ENCODE data around the gene SMARCD2.
A peak's percentile ranks its signal among the peaks of the same experiment; 100 is the strongest.
"Not testable (repeated sequence)": the region's sequence is repeated elsewhere in the genome, so short reads cannot be mapped to it uniquely, and the experiment has no call there.

SMARCD2 gene

DNA sequence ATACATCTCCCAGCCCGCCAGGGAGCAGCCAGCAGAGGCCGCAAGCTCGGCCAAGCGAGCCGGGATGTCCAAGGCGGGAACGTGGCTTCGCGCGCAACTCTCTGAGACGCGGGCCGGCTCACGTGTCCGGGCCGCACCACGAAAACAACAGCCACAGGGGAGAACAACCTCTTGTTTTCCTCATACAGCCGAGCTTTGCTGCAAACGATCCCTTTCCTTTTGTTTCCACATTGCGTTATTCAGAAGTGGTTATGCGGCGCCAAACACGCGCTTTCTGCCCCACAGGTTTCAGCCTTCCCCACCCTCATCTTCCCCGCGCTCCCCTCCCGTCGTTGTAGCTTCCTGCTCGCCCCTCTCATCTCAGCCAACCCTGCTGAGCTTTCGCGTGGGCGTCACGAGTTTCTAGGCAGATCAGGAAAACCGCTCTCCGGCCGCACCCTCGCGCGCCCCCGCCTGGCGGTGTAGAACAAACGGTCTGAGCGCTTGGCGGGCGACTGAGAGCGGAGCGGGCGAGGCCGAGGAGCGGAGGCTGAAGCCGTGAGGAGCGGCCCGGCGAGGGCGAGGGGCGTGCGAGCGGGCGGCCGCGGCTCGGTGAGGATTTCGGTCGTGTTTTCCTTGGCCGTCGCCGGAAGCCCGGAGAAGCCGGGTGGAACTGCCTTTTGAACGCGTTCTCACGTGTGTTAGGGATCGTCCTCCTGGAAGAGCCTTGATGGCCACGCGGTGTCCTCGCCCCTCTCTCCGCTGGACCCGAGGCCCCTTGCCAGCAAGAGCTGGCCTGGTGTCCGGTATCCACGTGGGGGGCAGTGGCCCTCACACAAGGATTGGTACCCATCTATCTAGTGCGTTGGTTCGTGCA is 6.6 kb upstream of the SMARCD2 start:
- no peak for DNase-seq

- DNase-seq = no peak
Measured at GRCh38 chr17:63847525-63848249, 5.2 kb upstream of the SMARCD2 start.

DNA sequence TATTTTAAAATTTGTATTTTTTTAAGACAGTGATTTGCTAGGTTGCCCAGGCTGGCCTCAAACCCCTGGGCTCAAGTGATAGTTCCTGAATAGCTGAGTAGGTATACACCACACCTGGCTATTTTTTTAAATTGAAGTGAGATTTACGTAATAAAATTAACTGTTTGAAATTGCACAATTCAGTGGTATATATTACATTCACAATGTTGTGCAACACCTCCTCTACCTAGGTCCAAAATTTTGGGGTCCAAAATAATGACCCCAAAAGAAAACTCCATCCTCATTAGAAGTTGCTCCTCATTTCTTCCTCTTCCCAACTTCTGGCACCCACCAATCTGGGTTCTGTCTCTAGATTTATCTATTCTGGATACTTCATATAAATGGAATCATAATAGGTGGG is 3.0 kb upstream of the SMARCD2 start:
- DNase-seq = no peak

DNA sequence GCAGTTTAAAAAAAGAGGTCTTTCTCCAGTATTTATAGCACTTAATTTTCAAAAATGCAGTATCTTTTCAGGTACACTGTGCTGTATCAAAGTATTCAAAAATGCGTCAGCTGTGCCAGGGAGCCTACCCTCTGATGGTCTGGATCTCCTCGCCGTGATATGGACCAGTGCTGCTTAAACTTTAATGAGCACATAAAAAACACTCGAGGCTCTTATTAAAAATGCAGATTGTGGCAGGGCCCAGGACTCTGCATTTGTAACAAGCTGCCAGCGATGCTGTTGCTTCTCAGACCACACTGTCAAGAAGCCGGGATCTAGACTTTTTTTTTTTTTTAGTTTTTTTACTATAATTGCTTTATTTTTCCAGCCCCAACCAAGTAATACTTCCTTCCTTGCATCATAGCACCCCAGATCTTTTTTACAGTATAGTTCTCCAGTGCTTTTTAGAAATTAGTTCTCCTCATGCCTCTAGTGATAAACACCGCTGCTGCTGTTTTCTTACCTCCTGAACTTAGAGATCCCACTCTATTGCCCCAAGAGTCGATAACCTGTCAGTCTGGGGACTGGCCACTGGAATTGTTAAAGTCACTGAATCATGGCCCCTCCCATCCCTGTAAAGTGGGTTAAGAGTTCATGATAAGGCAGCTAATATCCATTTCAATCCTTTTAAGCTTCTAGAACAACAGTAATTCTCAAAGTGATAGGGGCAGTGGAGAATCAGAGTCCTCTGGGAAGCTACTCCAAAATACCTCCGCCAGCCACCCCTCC is 1.6 kb upstream of the SMARCD2 start:
- DNase-seq = no peak

- DNase-seq = not testable (repeated sequence)
Measured at GRCh38 chr17:63843387-63843888, 953 bp upstream of the SMARCD2 start.

DNA sequence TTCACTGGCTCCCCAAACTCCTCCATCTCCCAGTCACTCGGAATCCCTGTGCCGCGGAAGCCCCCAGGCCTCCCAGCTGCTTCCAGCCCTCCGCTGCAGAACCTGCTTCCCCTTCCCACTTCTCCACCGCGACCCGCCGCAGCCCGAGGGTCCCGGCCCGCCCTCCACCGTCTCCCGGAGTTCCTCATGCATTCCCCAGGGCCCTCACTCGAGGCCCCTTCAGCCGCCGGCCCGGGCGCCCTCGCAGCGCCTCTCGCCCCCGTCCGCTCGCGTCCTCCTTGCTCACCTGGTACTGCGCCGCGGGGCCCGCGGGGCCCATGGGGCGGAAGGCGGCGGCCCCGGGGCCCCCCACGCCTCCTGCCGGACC is 329 bp downstream of the SMARCD2 start:
- no peak for DNase-seq

- DNase-seq = no peak
Measured at GRCh38 chr17:63841350-63842172, 924 bp downstream of the SMARCD2 start.

DNA sequence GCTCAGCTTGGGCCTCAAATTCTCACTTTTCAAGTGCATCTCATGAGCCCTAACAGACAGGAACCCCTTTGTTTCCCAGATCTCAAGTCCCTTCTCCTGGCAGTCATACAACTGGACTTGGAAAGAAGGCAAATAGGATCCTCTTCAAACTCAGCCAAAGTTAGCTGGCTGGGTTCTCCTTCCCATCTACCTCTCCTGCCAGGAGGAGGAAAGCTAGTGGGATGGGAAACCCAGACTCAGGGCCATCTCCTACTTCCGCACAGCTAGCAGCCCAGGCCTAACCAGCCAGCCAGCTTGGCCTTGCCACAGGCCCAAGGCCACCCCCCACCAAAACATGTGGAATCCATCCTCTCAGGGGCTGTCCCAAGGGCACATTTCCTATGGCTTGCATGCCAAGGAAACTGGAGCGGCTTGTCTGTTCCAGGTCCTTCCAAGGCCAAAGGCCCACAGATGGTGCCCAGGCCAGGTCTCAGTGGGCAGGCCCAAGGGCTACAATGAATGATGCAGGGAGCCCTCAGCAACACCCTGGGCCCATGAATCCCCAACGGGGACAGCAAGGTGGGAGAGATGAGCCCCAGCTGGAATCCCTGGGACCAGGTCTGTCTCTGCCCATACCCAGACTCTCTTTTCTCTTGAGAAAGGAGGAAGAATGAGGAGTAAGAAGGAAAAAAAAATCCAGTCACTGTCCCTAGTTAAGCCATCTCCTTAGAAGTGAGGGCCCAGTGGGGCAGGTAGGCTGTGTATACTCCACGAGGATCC is 1.7 kb downstream of the SMARCD2 start:
- DNase-seq = peak; percentile 58

DNA sequence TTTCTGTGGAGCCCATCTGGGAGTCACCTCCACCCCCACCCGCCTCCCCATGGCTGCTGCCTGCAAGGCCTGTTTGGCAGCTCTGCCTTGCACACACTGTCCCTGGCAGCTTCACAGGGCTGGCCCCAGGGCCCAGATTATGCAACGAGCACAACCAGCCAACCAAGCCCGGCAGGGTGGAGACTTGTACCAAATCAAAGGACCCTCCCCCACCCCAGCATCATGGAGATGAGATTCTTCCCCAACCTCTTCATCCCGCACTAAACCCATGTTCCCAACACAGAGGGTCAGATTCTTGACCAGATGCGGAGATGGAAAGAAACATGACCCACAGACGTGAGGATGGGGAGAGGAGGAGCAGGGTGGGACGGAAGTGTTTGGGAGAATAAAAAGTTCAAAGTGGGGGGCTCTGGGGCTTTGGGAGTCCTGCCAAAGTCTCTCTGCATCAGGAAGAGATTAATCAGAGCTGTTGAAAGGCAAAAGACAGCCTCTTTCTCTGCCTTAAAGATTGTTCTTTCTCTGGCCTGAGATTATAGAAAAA is 3.8 kb downstream of the SMARCD2 start:
- DNase-seq = peak; percentile 69

GRCh38 chr17:63837962-63838600 is 4.4 kb downstream of the SMARCD2 start:
- no peak for DNase-seq

GRCh38 chr17:63837480-63837879 is 5.0 kb downstream of the SMARCD2 start:
- DNase-seq = no peak

GRCh38 chr17:63836811-63837210 is 5.7 kb downstream of the SMARCD2 start:
- no peak for DNase-seq

- DNase-seq = no peak
Measured at GRCh38 chr17:63835167-63835720, 7.2 kb downstream of the SMARCD2 start.

DNA sequence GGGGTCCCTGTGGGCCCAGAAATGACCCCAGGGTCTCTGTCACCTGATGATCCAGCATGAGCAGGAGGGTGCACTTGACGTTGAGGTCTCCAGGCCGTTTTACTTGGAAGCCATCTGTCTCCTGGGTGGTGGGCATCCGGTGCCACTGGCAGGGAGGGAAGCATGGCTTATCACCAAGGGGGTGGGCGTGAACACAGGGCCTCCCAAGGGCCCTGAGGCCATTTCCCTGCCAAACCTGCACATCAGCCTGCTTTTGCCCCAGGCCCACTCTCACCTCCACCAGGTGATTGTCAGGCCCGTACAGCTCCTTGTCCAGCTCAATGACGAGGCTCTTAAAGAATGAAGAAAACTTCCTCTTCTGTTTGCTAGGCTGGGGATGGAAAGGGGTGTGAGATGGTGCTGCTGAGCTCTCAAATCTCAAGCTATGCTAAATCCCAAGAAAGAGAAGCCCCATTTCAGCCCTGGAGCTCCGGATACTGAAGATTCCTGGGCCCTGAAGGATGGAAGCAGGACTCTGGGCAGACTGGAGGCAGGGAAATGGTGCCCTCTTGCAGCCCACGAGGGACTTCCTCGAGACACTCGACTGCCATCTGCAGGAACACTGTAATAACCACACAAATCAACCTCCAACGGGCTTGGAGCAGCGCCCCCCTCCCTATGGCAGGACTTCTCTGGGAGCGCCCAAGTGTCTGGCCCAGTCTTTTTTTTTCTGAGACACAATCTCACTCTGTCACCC is 7.9 kb downstream of the SMARCD2 start:
- peak; percentile 32 for DNase-seq

DNA sequence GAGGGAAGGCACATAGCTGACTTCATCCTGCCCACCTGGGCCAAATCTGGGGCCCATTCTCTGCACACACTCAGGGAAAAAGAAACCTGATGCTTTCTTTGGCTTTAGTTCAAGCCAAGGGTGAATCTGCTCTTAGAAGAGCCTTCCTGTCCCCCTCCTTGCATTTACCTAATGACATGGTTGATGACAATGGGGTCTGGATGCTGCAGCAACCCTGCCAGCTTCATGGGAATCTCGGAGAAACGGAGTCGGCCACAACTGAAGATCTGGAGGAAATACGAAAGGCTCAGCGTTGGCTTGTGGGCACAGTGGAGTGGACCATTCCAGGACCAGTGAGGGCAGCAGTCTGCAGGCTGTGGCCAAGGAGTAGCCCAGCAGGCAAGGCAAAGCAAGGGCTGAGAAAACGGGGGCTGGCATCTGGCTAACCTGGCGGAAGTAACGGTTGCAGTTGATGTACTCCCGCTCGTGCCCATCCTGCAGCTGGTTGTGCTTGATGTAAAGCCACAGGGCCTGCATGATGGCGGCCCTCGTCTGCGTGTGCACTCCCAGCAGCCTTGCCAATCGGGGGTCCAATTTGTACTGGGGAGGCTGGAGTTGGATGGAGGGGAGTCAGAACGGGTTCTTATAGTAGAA is 8.6 kb downstream of the SMARCD2 start:
- DNase-seq = no peak

DNA sequence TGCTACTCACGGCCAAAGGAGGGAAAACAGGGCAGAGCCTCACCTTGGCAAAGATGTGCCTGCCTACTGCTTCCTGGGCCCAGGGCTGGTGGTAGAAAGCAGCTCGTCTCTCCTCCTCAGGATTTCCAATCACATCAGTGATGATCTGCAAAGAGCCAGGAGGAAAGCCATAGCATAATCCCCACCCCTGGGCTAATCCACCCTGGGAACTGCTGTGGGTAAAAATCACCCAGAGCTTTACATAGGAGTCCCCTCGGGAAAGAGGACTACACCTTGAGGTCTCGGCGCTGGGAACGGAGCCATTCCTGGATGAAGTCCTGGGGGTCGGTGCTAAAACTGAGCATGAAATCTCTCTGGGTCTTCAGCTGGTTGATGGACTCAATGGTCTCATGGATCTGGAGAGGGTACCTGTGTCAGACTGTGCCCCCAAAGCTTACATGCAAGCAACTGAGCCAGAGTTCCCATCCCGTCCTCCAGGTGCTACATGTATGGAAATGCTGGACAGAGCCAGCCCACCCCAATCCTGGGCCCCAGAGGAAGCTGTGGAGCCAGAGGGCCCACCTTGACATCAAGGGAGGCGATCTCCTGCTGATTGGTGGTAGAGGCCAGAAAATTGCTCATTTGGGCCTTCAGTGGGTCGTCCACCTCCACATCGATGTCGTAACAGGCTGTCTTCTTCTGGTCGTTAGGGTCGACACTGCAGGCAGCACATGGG is 9.3 kb downstream of the SMARCD2 start:
- DNase-seq = no peak

DNA sequence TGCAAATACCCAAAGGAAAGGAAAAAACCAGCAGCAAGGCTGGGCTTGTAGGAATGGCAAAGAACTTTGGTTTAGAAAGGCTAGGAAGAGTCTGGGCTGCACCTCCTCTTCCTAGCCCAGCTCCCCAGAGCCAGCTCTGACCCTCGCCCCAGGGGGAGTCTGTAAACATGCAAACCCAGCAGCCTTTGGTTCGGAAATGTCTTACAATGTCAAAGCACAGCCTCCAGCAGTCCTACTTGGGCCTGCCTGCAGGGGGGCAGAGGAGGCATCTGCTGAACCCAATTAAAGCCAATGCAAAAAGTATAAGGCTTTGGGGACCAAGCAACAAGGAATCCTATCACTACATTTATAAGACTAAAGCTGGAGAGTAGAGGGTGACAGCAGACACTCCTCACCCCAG is 10.0 kb downstream of the SMARCD2 start:
- no peak for DNase-seq

- no peak for DNase-seq
Measured at GRCh38 chr17:63832014-63832413, 10.5 kb downstream of the SMARCD2 start.

DNA sequence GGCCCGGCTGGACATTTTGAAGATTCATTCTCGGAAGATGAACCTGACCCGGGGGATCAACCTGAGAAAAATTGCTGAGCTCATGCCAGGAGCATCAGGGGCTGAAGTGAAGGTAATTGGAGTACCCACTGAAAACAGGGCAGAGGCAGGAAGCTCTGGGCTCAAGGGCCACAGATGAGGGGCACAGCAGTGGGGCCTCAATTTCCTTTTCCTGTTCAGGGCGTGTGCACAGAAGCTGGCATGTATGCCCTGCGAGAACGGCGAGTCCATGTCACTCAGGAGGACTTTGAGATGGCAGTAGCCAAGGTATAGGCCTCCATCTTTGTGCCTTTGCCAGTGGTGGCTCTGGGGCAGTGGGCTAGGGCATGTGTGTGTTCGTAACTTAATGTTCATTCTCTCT is 11.0 kb downstream of the SMARCD2 start:
- no peak for DNase-seq

Measured in NCI-H446 treated with DMSO at 0.1 percent for 48 hours (cell line).